MM.1S (cell line): ENCODE results near the gene PAPPA.

Experiments
- DNase-seq: peaks from one replicate; pipeline ENCODE4 v3.0.0-alpha.2; 2015
- H2AFZ ChIP-seq: fragments of 300-600 bp; sonication (generic); 2 replicates; pipeline ENCODE4 v1.6.0; 2016; ENCODE audit warnings: antibody characterized with exemption, low read length
- H3F3A ChIP-seq: fragments of 300-600 bp; sonication (generic); 2 replicates; pipeline ENCODE4 v1.6.1; 2016; ENCODE audit warnings: mild to moderate bottlenecking, antibody characterized with exemption, low read length, moderate library complexity, mixed read lengths; ENCODE audit not compliant: insufficient read depth
- H3K27ac ChIP-seq: fragments of 300-600 bp; sonication (generic); 2 replicates; pipeline ENCODE4 v1.5.1; 2016; ENCODE audit warnings: mild to moderate bottlenecking, low read length
- H3K27me3 ChIP-seq: fragments of 300-600 bp; sonication (generic); replicated peaks from 2 replicates; pipeline ENCODE4 v1.6.0; 2016; ENCODE audit warnings: low read length; ENCODE audit not compliant: insufficient read depth
- H3K36me3 ChIP-seq: fragments of 300-600 bp; sonication (generic); replicated peaks from 2 replicates; pipeline ENCODE4 v1.6.1; 2016; ENCODE audit warnings: mild to moderate bottlenecking, low read length, mixed read lengths; ENCODE audit not compliant: insufficient read depth
- H3K4me1 ChIP-seq: fragments of 300-600 bp; sonication (generic); 2 replicates; pipeline ENCODE4 v1.6.1; 2016; ENCODE audit warnings: low read length, mixed read lengths
- H3K4me2 ChIP-seq: fragments of 300-600 bp; sonication (generic); 2 replicates; pipeline ENCODE4 v1.6.0; 2016; ENCODE audit warnings: low read depth, low read length
- H3K4me3 ChIP-seq: fragments of 300-600 bp; sonication (generic); 2 replicates; pipeline ENCODE4 v1.5.1; 2016; ENCODE audit warnings: low read length, mixed read lengths
- H3K79me2 ChIP-seq: fragments of 300-600 bp; sonication (generic); 2 replicates; pipeline ENCODE4 v1.6.1; 2016; ENCODE audit warnings: mixed run types, low read length, mixed read lengths
- H3K9ac ChIP-seq: fragments of 300-600 bp; sonication (generic); 2 replicates; pipeline ENCODE4 v1.6.1; 2016; ENCODE audit warnings: low read length, mixed read lengths
- H3K9me2 ChIP-seq: fragments of 300-600 bp; sonication (generic); replicated peaks from 2 replicates; pipeline ENCODE4 v1.6.1; 2016; ENCODE audit warnings: mild to moderate bottlenecking, low read length, mixed read lengths; ENCODE audit not compliant: insufficient read depth
- H3K9me3 ChIP-seq: fragments of 300-600 bp; sonication (generic); replicated peaks from 2 replicates; pipeline ENCODE4 v1.6.1; 2016; ENCODE audit warnings: mild to moderate bottlenecking, low read length, mixed read lengths; ENCODE audit not compliant: insufficient read depth
- H4K20me1 ChIP-seq: fragments of 300-600 bp; sonication (generic); 2 replicates; pipeline ENCODE4 v1.6.1; 2016; ENCODE audit warnings: mild to moderate bottlenecking, low read length, moderate library complexity, mixed read lengths; ENCODE audit not compliant: insufficient read depth
- CTCF ChIP-seq: fragments of 300-600 bp; sonication (generic); IDR thresholded peaks from 2 replicates; pipeline ENCODE4 v1.5.1; 2016; ENCODE audit warnings: antibody characterized with exemption, low read length, mixed read lengths
- EZH2 ChIP-seq: fragments of 300-600 bp; sonication (generic); optimal IDR thresholded peaks from 2 replicates; pipeline ENCODE3; 2017; ENCODE audit warnings: low read depth, mild to moderate bottlenecking, antibody characterized with exemption, low read length, mixed read lengths
- EZH2phosphoT487 ChIP-seq: fragments of 300-600 bp; sonication (generic); IDR thresholded peaks from 2 replicates; pipeline ENCODE4 v1.6.1; 2018; ENCODE audit warnings: antibody characterized with exemption, low read length

PAPPA gene

GRCh38 chr9:116189683-116190082 lies 36.1 kb downstream of the PAPPA start:
- H3K9ac ChIP-seq: no peak overlapping the region
- no peak overlapping the region for H3K4me3 ChIP-seq
- H3K9me3 ChIP-seq: no peaks in the 10 kb centered on the region
- H3K27ac ChIP-seq: no peak overlapping the region
- H3K4me1 ChIP-seq: no peaks in the 10 kb centered on the region
- H2AFZ ChIP-seq: no peak overlapping the region
- no peaks in the 10 kb centered on the region for H3K36me3 ChIP-seq
- no peaks in the 10 kb centered on the region for H3F3A ChIP-seq
- H3K79me2 ChIP-seq: no peaks in the 10 kb centered on the region
- no peak for TF ChIP-seq EZH2
- no peak for TF ChIP-seq CTCF
- no peak for TF ChIP-seq EZH2phosphoT487
- H4K20me1 ChIP-seq: no peaks in the 10 kb centered on the region
- no peaks in the 10 kb centered on the region for H3K27me3 ChIP-seq
- H3K9me2 ChIP-seq: no peaks in the 10 kb centered on the region
- H3K4me2 ChIP-seq: no peak overlapping the region
- no peak for DNase-seq

DNA sequence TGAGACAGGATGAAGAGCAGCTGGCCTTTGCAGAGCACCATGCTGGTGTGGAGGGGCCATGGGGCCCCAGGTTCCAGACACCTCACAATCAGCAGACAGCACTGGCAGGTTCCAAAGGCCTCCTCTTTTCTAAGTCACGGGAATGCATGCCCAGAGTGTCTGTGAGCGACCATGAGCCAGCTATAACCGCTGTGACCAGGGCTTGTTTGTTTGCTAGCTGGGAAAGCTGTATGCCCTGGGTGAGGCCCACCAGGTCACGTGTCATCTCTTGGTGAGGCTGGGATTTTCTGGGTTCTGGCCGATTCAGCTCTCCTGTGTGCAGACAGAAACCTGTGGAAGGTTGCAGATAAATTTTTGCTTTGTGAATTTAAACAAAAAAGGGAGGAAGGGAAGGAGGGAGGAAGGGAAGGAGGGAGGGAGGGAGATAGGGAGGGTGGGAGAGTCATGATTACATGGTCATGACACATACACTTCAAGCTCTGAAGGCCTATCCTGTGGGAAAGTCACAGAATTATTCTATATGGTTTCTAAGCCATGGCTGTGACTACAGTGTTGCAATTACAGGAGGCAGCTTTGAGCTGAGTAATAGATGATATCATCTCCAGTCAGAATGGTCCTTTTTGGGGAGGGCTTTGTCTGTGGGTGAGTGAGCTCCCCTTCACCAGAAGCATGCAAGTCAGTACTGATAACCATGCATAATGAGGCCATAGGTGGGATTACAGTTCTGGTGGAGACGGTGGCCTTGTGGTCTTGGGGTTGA lies 37.2 kb downstream of the PAPPA start:
- TF ChIP-seq EZH2phosphoT487: no peak
- TF ChIP-seq EZH2: no peak
- no peak for TF ChIP-seq CTCF
- no peaks in the 10 kb centered on the region for H3K9me3 ChIP-seq
- H3K4me1 ChIP-seq: no peaks in the 10 kb centered on the region
- no peak overlapping the region for H3K4me3 ChIP-seq
- no peak for DNase-seq
- H3F3A ChIP-seq: no peaks in the 10 kb centered on the region
- no peak overlapping the region for H3K4me2 ChIP-seq
- no peak overlapping the region for H3K9ac ChIP-seq
- H3K9me2 ChIP-seq: no peaks in the 10 kb centered on the region
- H3K27me3 ChIP-seq: no peaks in the 10 kb centered on the region
- H3K36me3 ChIP-seq: no peaks in the 10 kb centered on the region
- no peak overlapping the region for H3K27ac ChIP-seq
- H4K20me1 ChIP-seq: no peaks in the 10 kb centered on the region
- no peak overlapping the region for H2AFZ ChIP-seq
- no peaks in the 10 kb centered on the region for H3K79me2 ChIP-seq

GRCh38 chr9:116191576-116192415 lies 38.2 kb downstream of the PAPPA start:
- Histone ChIP-seq H3K4me1 (no peaks in the 10 kb centered on the region), H3K27ac (no peak overlapping the region)

More at GRCh38 chr9:116191576-116192415, 38.2 kb downstream of the PAPPA start:
- Histone ChIP-seq H3K9me2 (no peaks in the 10 kb centered on the region), H3K4me2 (no peak overlapping the region), H3K4me3 (no peak overlapping the region), H3F3A (no peaks in the 10 kb centered on the region), H3K27me3 (no peaks in the 10 kb centered on the region), H3K36me3 (no peaks in the 10 kb centered on the region), H3K9ac (no peak overlapping the region), H2AFZ (no peak overlapping the region), H3K79me2 (no peaks in the 10 kb centered on the region), H4K20me1 (no peaks in the 10 kb centered on the region), H3K9me3 (no peaks in the 10 kb centered on the region)
- DNase-seq: no peak
- TF ChIP-seq EZH2phosphoT487 (no peak), CTCF (no peak), EZH2 (no peak)
